Measurements from ENCODE around the gene KBTBD3.

The KBTBD3 gene

DNA sequence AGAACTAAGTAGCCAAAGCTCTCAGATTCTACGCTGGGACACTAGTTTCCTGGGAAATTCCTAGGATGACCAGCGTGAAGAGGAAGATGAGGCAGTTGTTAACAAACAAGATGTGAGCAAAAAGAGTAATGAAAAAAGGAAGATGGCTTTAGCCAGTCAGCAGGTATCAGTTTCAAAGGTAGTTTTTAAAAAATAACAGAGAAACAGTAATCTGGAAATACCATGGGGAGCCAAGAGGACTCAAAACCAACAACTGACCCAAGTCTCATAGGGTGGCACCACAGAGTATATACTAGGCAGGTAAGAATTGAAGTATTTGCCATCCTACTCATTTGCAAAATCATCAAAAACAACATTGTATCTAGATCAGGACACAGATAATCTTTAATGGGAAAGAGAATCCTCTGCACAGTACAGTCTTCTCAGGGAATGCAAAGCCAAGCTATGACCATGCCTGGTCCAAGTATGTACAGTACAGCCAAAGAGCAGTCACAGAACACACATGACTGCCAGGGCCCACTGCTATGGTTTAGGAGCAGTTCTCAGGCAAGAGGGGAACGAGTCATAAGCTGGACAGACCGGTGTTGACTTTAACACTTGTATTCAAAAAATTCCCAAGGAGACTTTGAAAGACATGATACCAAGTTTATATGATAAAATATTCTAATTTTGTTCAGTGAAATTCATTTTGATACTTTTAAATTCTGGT, 75.7 kb downstream of the KBTBD3 start:
- Mint-ChIP-seq H3K9me3 (peaks cover 76% of the 10 kb centered on the region), H3K4me3 (no peak overlapping the region), H3K27ac (no peak overlapping the region), H3K36me3 (ENCODE audit: low read depth) (peaks cover 75% of the 10 kb centered on the region), H3K4me1 (ENCODE audit: low read depth) (peaks cover 6% of the 10 kb centered on the region), H3K27me3 (no peaks in the 10 kb centered on the region)
- intact Hi-C loops (cut with micrococcal nuclease): no loop called here
